SK-N-MC (cell line): Measurements from ENCODE around the gene HLF.

ENCODE experiments used
- EZH2 ChIP-seq: fragments of 200-600 bp; sonication (generic); IDR thresholded peaks from one replicate; pipeline ENCODE4 v1.6.1; 2017; ENCODE audit warnings: antibody characterized with exemption
- FOXP2 ChIP-seq: optimal IDR thresholded peaks from 2 replicates; pipeline ENCODE3; 2011; ENCODE audit warnings: mild to moderate bottlenecking, moderate library complexity; ENCODE audit not compliant: insufficient read depth; ENCODE audit errors: extremely low read length, control extremely low read depth
- POLR2AphosphoS5 ChIP-seq: IDR thresholded peaks from 2 replicates; pipeline ENCODE4 v1.6.1; 2012; ENCODE audit warnings: mild to moderate bottlenecking, low read depth, low read length, borderline replicate concordance

DNA sequence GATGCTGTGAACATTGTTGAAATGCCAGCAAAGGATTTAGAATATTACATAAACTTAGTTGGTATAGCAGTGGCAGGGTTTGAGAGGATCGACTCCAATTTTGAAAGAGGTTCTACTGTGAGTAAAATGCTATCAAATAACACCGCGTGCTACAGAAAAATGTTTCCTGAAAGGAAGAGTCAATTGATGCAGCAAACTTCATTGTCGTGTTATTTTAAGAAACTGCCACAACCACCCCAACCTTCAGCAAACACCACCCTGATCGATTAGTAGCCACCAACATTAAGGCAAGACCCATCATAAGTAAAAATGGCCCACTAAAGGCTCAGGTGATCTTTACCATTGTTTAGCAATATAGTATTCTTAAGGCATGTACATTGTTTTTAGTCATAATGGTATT lies 27.3 kb downstream of the HLF start:
- TF ChIP-seq EZH2 (no peak), FOXP2 (no peak), POLR2AphosphoS5 (no peak)
